OCI-LY3 (cell line): ENCODE data around the gene CDH4.

Experiments
- EZH2phosphoT487 ChIP-seq: fragments of 200-600 bp; shearing (Covaris generic); IDR thresholded peaks from 2 replicates; pipeline ENCODE4 v1.6.1; 2018; ENCODE audit warnings: antibody characterized with exemption, mixed run types, low read depth
- TF ChIP-seq, protein P1 (sequence below): fragments of 200-600, 300-600 bp; sonication (generic); IDR thresholded peaks from 2 replicates; pipeline ENCODE4 v1.5.1; 2014; ENCODE audit warnings: antibody characterized with exemption, low read length, low read depth

DNA sequence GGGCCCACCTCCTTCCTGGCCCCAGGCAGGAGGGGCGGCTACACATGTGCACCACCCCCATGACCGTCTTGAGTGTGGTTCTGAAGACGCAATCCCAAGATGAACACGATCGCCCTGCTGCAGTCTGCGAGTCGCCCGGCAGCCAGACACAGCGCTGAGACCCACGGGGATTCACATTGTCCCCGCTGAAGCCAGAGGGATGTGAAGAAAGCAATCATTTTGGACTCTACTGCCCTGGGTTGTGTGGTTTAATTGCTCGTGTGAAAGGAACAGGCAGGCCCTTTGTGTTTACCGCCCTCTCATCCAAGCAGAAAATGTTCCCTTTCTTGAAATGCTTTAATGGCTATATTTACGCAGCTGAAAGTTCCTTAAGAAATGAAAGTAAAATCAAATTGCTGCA lies 534.2 kb downstream of the CDH4 start:
- TF ChIP-seq, protein P1, sequence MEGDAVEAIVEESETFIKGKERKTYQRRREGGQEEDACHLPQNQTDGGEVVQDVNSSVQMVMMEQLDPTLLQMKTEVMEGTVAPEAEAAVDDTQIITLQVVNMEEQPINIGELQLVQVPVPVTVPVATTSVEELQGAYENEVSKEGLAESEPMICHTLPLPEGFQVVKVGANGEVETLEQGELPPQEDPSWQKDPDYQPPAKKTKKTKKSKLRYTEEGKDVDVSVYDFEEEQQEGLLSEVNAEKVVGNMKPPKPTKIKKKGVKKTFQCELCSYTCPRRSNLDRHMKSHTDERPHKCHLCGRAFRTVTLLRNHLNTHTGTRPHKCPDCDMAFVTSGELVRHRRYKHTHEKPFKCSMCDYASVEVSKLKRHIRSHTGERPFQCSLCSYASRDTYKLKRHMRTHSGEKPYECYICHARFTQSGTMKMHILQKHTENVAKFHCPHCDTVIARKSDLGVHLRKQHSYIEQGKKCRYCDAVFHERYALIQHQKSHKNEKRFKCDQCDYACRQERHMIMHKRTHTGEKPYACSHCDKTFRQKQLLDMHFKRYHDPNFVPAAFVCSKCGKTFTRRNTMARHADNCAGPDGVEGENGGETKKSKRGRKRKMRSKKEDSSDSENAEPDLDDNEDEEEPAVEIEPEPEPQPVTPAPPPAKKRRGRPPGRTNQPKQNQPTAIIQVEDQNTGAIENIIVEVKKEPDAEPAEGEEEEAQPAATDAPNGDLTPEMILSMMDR, result no peak
- TF ChIP-seq EZH2phosphoT487, result no peak
